SKM-1 (cell line): ENCODE results near the gene LDLRAD3.

Source experiments
- DNase-seq: peaks from one replicate; lab custom pipeline; 2025; ENCODE audit not compliant: unreplicated experiment; lab: John Stamatoyannopoulos, UW

Gene LDLRAD3

GRCh38 chr11:36070213-36070953 lies 126.5 kb downstream of the LDLRAD3 start:
- no peak for DNase-seq

- no peak for DNase-seq
These were observed 127.1 kb downstream of the LDLRAD3 start for GRCh38 chr11:36070954-36071330.

GRCh38 chr11:36071917-36072500 lies 128.1 kb downstream of the LDLRAD3 start:
- no peak for DNase-seq

GRCh38 chr11:36073411-36074203 lies 129.7 kb downstream of the LDLRAD3 start:
- DNase-seq, result no peak

GRCh38 chr11:36074941-36075431 lies 131.1 kb downstream of the LDLRAD3 start:
- no peak for DNase-seq

- no peak for DNase-seq
These were observed 133.5 kb downstream of the LDLRAD3 start for GRCh38 chr11:36077368-36077767.

GRCh38 chr11:36077886-36078685 lies 134.2 kb downstream of the LDLRAD3 start:
- DNase-seq, result no peak

- no peak for DNase-seq
These were observed 134.8 kb downstream of the LDLRAD3 start for GRCh38 chr11:36078686-36079055.

- no peak for DNase-seq
These were observed 136.2 kb downstream of the LDLRAD3 start for GRCh38 chr11:36079878-36080675.

GRCh38 chr11:36081274-36081945 lies 137.5 kb downstream of the LDLRAD3 start:
- DNase-seq, result no peak

- DNase-seq, result no peak
These were observed 142.5 kb downstream of the LDLRAD3 start for GRCh38 chr11:36086366-36086765.

GRCh38 chr11:36088266-36088972 lies 144.6 kb downstream of the LDLRAD3 start:
- DNase-seq, result no peak

GRCh38 chr11:36089920-36090319 lies 146.1 kb downstream of the LDLRAD3 start:
- no peak for DNase-seq

- DNase-seq, result no peak
These were observed 146.7 kb downstream of the LDLRAD3 start for GRCh38 chr11:36090356-36091109.

- peak; percentile 30 for DNase-seq
These were observed 147.5 kb downstream of the LDLRAD3 start for GRCh38 chr11:36091256-36091811.

GRCh38 chr11:36092314-36093030 lies 148.6 kb downstream of the LDLRAD3 start:
- no peak for DNase-seq

GRCh38 chr11:36093548-36093947 lies 149.7 kb downstream of the LDLRAD3 start:
- no peak for DNase-seq
